GM21786 (cell line): ENCODE data around the gene HDGFL2.

ENCODE experiments used
- ATAC-seq: cut with Tn5 transposase; IDR thresholded peaks from one replicate; pipeline ENCODE4 v1.9.1; 2021; ENCODE audit not compliant: unreplicated experiment

The HDGFL2 gene

DNA sequence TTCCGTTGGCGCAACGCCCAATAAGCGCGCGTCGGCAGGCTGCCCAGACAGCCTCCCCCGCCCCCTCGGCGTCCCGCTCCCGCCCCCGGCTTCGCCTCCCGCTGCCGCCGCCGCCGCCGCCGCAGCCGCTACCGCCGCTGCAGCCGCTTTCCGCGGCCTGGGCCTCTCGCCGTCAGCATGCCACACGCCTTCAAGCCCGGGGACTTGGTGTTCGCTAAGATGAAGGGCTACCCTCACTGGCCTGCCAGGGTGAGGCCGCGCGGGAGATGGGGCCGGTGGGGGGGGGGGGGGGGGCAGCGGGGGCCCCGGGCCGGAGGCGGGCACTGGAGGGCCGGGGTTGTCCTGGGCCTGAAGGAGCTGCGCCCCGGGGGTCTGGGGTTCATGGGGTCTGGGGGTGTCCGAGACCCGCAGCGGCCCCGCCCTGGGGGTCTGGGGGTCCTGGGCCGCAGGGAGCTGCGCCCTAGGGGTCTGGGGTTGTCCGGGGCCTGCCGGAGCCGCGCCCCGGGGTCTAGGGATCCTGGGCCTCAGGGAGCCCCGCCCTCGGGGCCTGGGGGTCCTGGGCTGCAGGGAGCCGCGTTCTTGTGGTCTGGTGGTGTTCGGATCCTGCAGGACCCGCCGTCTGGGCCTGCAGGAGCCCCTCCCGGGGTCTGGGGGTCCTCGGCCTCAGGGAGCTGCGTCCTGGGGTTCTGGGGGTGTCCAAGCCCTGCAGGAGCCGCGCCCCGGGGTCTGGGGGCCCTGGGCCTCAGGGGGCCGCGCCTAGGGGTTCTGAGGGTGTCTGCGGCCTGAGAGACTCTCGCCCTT lies at the start of gene HDGFL2:
Gene HDGFL2, plus strand, starts transcription at position 124 of the 801 bp plus-strand sequence. Its CDS starts 54 bp downstream, at position 178.
- no peak for ATAC-seq

- ATAC-seq: no peak
Observed at GRCh38 chr19:4423416-4424126, 48.5 kb upstream of the HDGFL2 start.

GRCh38 chr19:4425537-4425936 lies 46.6 kb upstream of the HDGFL2 start:
- ATAC-seq: no peak

GRCh38 chr19:4428326-4428975 lies 43.6 kb upstream of the HDGFL2 start:
- no peak for ATAC-seq

- ATAC-seq: no peak
Observed at GRCh38 chr19:4429256-4429655, 42.8 kb upstream of the HDGFL2 start.

GRCh38 chr19:4429771-4430171 lies 42.3 kb upstream of the HDGFL2 start:
- ATAC-seq: no peak

GRCh38 chr19:4430760-4431159 lies 41.3 kb upstream of the HDGFL2 start:
- ATAC-seq: no peak

- no peak for ATAC-seq
Observed at GRCh38 chr19:4431296-4431695, 40.8 kb upstream of the HDGFL2 start.

- ATAC-seq: no peak
Observed at GRCh38 chr19:4431808-4432674, 40.1 kb upstream of the HDGFL2 start.

GRCh38 chr19:4432918-4433506 lies 39.1 kb upstream of the HDGFL2 start:
- ATAC-seq: no peak

DNA sequence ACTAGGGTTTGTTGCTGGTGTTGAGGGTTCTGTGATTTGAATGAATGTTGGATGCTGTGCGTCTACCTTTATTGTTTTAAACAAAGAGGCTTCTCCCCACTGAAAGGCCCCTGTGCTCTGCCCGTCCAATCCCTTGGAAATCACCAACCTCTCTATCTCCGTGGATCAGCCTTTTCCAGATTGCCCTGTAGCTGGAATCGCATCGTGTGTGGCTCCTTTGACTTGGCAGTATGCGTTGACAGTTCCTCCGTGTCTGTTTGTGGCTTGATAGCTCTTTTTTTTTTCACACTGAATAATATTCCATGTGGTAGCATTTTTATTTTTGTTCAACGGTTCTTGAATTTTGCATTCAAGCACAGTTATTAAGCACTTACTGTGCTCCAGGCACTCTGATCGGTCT lies 37.7 kb upstream of the HDGFL2 start:
- no peak for ATAC-seq

- ATAC-seq: no peak
Observed at GRCh38 chr19:4436231-4436630, 35.9 kb upstream of the HDGFL2 start.

DNA sequence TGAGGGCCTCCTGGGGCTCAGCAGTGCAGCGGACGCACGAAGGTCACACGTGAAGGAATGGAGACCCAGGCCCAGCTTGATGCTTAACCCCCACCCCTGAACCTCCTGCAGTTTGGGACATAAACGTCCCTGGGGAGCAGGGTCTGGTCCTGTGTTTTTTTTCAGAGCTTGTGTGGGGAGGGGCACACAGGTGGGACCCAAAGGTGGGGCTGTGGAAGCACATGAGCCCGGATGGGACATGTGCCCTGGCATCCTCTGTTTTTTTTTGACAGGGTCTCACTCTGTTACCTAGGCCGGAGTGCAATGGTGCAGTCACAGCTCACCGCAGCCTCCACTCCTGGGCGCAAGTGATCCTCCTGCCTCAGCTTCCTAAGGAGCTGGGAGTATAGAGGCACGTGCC lies 35.0 kb upstream of the HDGFL2 start:
- ATAC-seq: no peak

DNA sequence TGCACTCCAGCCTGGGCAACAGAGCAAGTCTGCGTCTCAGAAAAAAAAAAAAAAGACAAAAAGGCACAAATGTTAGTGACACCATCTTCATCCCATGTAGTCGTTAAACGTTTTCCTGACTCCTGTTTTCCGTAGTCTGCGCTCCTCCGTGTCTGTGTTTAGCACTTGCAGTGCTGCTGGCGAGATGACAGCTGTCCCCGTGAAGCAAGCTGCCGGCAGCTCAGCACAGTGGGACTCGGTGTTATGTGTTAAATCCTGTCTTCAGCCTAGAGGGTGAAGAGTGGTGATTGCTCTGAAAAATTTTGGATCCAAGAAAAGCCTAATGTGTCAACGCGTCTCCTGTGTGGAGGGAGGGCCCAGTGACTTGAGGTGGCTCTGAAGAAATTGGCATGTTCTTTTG lies 32.9 kb upstream of the HDGFL2 start:
- no peak for ATAC-seq

- ATAC-seq: no peak
Observed at GRCh38 chr19:4441994-4442818, 29.9 kb upstream of the HDGFL2 start.

DNA sequence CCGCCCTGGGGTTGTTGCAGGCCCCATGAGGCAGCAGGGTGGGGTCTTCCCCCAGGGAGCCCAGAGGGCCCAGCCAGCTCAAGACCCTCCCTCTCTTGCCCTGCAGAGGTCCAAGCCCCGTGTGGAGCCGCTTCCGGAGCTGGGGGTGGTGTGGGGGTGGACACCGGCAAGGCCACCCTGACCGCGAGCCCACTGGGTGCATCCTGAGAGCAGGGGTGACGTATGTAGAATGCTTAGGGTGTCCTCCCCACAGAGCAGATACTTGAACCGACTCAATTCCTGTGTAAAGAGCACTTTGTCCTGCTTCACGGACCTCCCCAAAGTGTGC lies 29.3 kb upstream of the HDGFL2 start:
- no peak for ATAC-seq

- ATAC-seq: no peak
Observed at GRCh38 chr19:4443188-4443587, 28.9 kb upstream of the HDGFL2 start.

GRCh38 chr19:4443966-4444764 lies 27.9 kb upstream of the HDGFL2 start:
- ATAC-seq: no peak
